Mesenteric fat pad (tissue), 1 donor: ENCODE data around the gene TECTB. TPM values are rescaled to one million over a fixed set of nuclear protein-coding genes. Genes with fewer than 3 reads are reported as not detected.

Experiments used
- DNase-seq: peaks from one replicate; pipeline ENCODE4 v3.0.0-alpha.2; 2020; ENCODE audit warnings: low spot score
- total RNA-seq: library from RNA; stranded (reverse); fragmentation: NEBNext Ultra II Directional; extraction: Animal tissue kit (Norgen Biotek cat#: 25700); gene quantifications from one replicate; pipeline ENCODE4 v1.2.1, GENCODE V29; 2021
- donor health status: DM: yes; HTN: yes; CAD: no.

Gene TECTB
- total RNA-seq, 1 donor from 2014 or later = not detected

DNA sequence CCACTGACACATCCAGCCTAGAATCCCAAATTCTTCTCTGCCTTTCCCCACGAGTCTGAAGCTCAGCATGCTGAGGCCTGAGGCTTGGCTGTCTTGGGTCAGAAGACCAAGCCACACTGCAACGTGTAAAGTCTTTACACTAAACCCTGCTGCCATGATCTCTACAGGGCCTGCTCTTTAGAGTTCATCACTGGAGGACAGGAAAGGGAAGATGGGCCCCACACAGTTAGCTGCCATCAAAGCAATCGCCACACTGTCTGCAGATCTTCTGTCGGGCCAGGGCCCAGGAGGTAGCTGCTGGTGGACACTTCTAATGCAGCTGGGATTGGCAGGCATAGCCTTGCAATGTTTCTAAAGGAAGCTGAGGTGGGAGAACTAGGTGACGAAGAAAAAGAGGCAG lies 8.4 kb upstream of the TECTB start:
- DNase-seq = no peak

GRCh38 chr10:112275512-112276245 lies 7.5 kb upstream of the TECTB start:
- DNase-seq = no peak

GRCh38 chr10:112278871-112279270 lies 4.3 kb upstream of the TECTB start:
- DNase-seq = no peak

DNA sequence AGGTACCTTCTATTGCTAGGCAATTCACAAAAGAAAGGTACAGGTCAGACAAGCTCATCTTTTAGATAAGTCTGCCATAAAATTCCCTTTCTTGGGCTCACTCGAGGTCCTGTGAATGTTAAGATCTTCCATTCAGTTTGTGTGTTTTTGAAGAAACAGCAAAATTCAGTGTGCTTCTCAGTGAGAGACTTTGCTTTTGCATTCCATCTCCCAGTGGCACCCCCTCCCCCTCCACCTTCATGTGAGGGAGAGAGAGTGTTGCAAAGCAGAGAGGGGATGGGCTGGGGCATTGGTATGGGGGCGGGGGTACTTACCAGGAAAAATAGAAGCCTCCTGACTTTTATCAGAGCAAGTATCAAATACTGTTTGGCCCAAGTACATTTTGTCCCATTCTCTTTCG lies 3.8 kb upstream of the TECTB start:
- no peak for DNase-seq

GRCh38 chr10:112280205-112280921 lies 2.8 kb upstream of the TECTB start:
- no peak for DNase-seq

GRCh38 chr10:112282086-112282485 lies 1.1 kb upstream of the TECTB start:
- no peak for DNase-seq

GRCh38 chr10:112286837-112287818 lies 3.9 kb downstream of the TECTB start:
- DNase-seq = no peak

- no peak for DNase-seq
These were observed 4.6 kb downstream of the TECTB start for GRCh38 chr10:112287844-112288243.

GRCh38 chr10:112288486-112288885 lies 5.3 kb downstream of the TECTB start:
- DNase-seq = no peak

DNA sequence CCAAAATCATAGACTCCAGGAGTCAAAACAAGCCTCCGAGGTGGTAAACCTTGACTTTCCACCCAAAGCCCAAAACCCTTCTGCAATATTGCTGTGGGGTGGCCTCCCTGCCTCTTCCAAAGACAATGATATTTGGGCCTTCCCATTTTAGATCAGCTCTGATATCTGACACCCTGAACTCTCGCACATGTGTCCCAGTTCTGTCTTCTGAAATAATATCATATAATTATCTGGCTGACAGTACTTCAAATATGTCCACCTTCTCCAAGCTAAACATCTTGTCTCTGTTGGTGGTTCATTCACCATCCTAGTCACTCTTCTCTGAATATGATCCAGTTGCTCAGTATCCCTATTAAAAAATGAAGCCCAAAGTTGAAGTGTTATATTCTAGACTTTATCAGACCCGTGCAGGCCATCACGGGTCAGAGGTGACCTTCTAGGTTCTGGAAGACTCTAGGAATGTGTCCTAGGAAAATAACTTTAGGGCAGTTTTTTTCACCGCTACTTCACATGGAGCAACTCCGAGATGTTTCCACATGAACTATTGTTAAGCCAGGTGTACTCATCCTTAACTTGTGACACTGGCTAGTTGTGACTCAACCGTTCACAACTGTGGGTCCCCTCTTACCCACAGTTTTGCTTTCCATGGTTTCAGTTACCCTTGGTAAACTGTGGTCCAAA lies 6.3 kb downstream of the TECTB start:
- no peak for DNase-seq

GRCh38 chr10:112290054-112290373 lies 6.8 kb downstream of the TECTB start:
- no peak for DNase-seq

GRCh38 chr10:112294169-112294568 lies 11.0 kb downstream of the TECTB start:
- no peak for DNase-seq

GRCh38 chr10:112295853-112296830 lies 12.9 kb downstream of the TECTB start:
- DNase-seq = no peak

- DNase-seq = no peak
These were observed 13.7 kb downstream of the TECTB start for GRCh38 chr10:112296908-112297331.

GRCh38 chr10:112298581-112298980 lies 15.4 kb downstream of the TECTB start:
- no peak for DNase-seq

DNA sequence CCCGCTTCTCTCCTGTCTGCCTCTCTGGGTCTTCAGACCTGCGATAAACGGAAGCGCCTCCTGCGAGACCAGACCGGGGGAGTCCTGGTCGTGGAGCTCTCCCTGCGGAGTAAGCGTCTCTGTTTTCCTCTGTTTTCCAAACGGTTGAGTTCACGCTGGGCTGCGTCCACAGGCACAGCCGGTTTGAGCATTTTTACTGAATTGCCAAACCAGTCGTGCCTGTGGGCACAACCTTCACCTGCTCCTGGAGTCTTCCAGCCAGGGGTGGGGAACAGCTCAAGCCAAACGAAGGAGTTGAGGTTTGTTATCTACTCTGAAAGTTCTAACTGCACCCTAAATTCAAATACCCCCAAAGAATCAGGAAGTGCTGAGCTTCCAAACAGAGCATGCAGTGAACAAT lies 16.3 kb downstream of the TECTB start:
- no peak for DNase-seq

GRCh38 chr10:112302335-112302734 lies 19.1 kb downstream of the TECTB start:
- no peak for DNase-seq

- no peak for DNase-seq
These were observed 20.3 kb downstream of the TECTB start for GRCh38 chr10:112303528-112303927.

DNA sequence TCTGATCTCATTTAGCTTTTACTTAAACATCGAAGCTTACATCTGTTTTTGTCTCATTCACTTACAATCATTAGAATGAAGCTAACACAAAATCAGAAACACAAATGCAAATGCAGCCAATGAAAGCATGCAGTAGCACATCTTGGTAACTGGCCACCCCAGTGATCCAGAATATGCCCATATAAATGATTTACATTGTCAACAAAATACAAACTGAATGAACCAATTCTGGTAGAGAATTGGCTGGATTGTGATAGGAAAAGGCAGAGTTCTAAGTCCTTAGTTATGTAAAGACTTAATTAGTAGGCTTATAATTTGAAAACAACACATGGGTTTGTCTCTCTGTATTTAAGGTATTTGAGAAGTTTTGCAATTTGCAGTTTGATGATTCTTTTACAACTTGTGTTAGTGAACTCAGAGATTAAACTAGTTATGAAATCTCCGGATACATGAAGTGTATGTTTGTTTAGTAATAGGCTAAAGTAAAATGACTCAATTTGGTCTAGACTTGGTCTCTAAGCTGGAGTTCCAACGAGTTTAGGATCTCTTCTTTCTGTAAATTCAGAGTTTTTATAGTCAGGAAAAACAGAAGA lies 21.2 kb downstream of the TECTB start:
- DNase-seq = no peak
